PC-9 (cell line): ENCODE results near the gene METTL8. TPM values are rescaled to one million over a fixed set of nuclear protein-coding genes. Genes with fewer than 3 reads are reported as not detected.

Experiments
- BruUV-seq: library from RNA; stranded (reverse); fragments of 400-500 nt; replicated peaks from 2 replicates; lab custom pipeline; 2021; lab: Mats Ljungman, UMichigan
- CTCF ChIA-PET: fragments of 300-600 bp; sonication (Branson Sonifier 250); formaldehyde crosslinking; loops from one replicate; lab custom pipeline; 2022; ENCODE audit warnings: antibody characterized with exemption; lab: Charles Lee
- POLR2A ChIA-PET: fragments of 300-600 bp; sonication (Branson Sonifier 250); formaldehyde crosslinking; loops from one replicate; lab custom pipeline; 2022; ENCODE audit warnings: antibody characterized with exemption; ENCODE audit not compliant: unreplicated experiment; lab: Charles Lee
- DNase-seq, 2 experiments: peaks; one replicate each; pipeline versions ENCODE4 v3.0.0 to v3.0.0-alpha.2; 2015 to 2022; ENCODE audit warnings: mixed read lengths in 1 of 2
- H2AFZ ChIP-seq: fragments of 200-600 bp; sonication (generic); 2 replicates; pipeline ENCODE4 v1.8.1; 2017; ENCODE audit warnings: antibody characterized with exemption
- H3F3A ChIP-seq: fragments of 200-600 bp; sonication (generic); 2 replicates; pipeline ENCODE4 v1.8.1; 2017; ENCODE audit warnings: antibody characterized with exemption, mild to moderate bottlenecking, low read depth; ENCODE audit not compliant: insufficient read depth
- H3K27ac ChIP-seq: fragments of 200-600 bp; sonication (generic); 2 replicates; pipeline ENCODE4 v1.6.1; 2016; ENCODE audit warnings: mixed run types
- H3K27me3 ChIP-seq: fragments of 200-600 bp; sonication (generic); 2 replicates; pipeline ENCODE4 v1.6.1; 2016; ENCODE audit warnings: low read depth, mixed run types; ENCODE audit not compliant: insufficient read depth
- H3K36me3 ChIP-seq: fragments of 200-600 bp; sonication (generic); 2 replicates; pipeline ENCODE4 v1.6.1; 2016; ENCODE audit warnings: low read depth, mixed run types
- H3K4me1 ChIP-seq: fragments of 200-600 bp; sonication (generic); replicated peaks from 2 replicates; pipeline ENCODE4 v1.6.1; 2016; ENCODE audit warnings: mixed run types; ENCODE audit not compliant: insufficient read depth
- H3K4me2 ChIP-seq: fragments of 200-600 bp; sonication (generic); 2 replicates; pipeline ENCODE4 v1.6.1; 2017; ENCODE audit warnings: mixed run types
- H3K4me3 ChIP-seq: fragments of 200-600 bp; sonication (generic); 2 replicates; pipeline ENCODE4 v1.6.1; 2016; ENCODE audit warnings: mixed run types
- H3K79me2 ChIP-seq: fragments of 200-600 bp; sonication (generic); 2 replicates; pipeline ENCODE4 v1.6.1; 2017; ENCODE audit warnings: low read depth, mixed run types
- H3K9me2 ChIP-seq: fragments of 200-600 bp; sonication (generic); 2 replicates; pipeline ENCODE4 v1.8.1; 2017; ENCODE audit warnings: mild to moderate bottlenecking; ENCODE audit not compliant: insufficient read depth
- H3K9me3 ChIP-seq: fragments of 200-600 bp; sonication (generic); 2 replicates; pipeline ENCODE4 v1.8.1; 2016; ENCODE audit warnings: low read depth; ENCODE audit not compliant: insufficient read depth
- H4K20me1 ChIP-seq: fragments of 200-600 bp; sonication (generic); 2 replicates; pipeline ENCODE4 v1.8.1; 2017; ENCODE audit not compliant: insufficient read depth
- EZH2 ChIP-seq: fragments of 200-600 bp; sonication (generic); IDR thresholded peaks from 2 replicates; pipeline ENCODE4 v1.8.0; 2017; ENCODE audit warnings: antibody characterized with exemption, low read depth
- intact Hi-C: fragments of 100-400 bp; cut with micrococcal nuclease; formaldehyde crosslinking; loops from one replicate; pipeline ENCODE4 v1.10.0; 2022; ENCODE audit not compliant: unreplicated experiment
- total RNA-seq: library from RNA; stranded (reverse); gene quantifications from 2 replicates; pipeline ENCODE4 v1.2.3, GENCODE V29; 2021
- TF ChIP-seq, protein P1 (sequence below): fragments of 200-600 bp; sonication (generic); conservative IDR thresholded peaks from 2 replicates; pipeline ENCODE4 v1.6.1; 2017; ENCODE audit warnings: mixed run types, antibody characterized with exemption, mild to moderate bottlenecking, moderate library complexity

Gene METTL8
- total RNA-seq, 1 experiment from 2014 or later = 21.8 TPM

DNA sequence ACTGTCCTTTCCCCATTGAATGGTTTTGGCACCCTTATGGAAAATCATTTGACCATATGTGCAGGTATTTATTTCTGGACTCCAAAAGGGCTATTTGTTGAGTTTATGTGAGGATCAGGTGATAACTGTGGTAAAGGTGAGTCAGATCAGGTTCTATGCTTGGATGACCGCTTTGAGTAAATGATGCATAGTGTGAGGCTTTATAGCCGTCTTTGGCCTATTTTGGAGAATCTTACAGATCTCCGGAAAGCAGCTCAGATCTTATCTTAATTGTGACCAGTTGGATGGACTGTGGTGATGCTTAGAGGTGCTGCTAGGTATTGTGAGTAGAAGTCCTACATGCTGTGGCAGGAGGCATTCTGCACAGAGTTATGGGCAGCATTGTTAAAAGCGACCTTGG is 126.2 kb downstream of the METTL8 start:
- Histone ChIP-seq H3K36me3 (no peaks in the 10 kb centered on the region), H3K9me2 (no peaks in the 10 kb centered on the region), H3K4me3 (no peak overlapping the region), H3K9me3 (peaks cover 19% of the 10 kb centered on the region), H3K27ac (no peak overlapping the region), H3K27me3 (no peaks in the 10 kb centered on the region), H3K4me1 (no peaks in the 10 kb centered on the region), H4K20me1 (no peaks in the 10 kb centered on the region), H2AFZ (no peak overlapping the region), H3F3A (peaks cover 7% of the 10 kb centered on the region; the same call in 1 of the 2 replicates), H3K79me2 (no peaks in the 10 kb centered on the region), H3K4me2 (no peak overlapping the region)
- CTCF ChIA-PET = no interaction called here
- intact Hi-C loops = no loop called here
- no peak for TF ChIP-seq EZH2
- TF ChIP-seq, protein P1, sequence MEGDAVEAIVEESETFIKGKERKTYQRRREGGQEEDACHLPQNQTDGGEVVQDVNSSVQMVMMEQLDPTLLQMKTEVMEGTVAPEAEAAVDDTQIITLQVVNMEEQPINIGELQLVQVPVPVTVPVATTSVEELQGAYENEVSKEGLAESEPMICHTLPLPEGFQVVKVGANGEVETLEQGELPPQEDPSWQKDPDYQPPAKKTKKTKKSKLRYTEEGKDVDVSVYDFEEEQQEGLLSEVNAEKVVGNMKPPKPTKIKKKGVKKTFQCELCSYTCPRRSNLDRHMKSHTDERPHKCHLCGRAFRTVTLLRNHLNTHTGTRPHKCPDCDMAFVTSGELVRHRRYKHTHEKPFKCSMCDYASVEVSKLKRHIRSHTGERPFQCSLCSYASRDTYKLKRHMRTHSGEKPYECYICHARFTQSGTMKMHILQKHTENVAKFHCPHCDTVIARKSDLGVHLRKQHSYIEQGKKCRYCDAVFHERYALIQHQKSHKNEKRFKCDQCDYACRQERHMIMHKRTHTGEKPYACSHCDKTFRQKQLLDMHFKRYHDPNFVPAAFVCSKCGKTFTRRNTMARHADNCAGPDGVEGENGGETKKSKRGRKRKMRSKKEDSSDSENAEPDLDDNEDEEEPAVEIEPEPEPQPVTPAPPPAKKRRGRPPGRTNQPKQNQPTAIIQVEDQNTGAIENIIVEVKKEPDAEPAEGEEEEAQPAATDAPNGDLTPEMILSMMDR = no peak
- BruUV-seq = no TSS peak
- POLR2A ChIA-PET = no interaction called here
- DNase-seq = no peak

DNA sequence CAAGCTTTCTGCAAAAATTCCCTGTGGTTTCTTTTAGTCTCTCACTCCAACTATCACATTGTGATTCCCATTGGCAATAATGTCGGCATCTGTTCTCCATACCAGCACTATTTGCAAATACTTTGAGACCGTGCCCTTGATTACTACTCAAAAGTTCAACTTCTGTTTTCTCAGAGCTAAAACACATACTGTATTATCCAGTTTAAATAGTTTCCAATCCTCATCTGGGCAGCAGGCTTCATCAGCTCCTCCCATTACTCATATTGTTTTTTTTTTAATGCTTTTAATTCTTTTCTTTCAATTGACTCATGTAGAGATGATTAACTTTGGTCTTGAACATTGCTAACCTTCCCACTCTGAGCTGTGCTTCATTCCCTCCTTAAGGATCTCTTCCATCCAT is 135.8 kb downstream of the METTL8 start:
- TF ChIP-seq EZH2 = no peak
- TF ChIP-seq, protein P1 = no peak
- intact Hi-C loops = no loop called here
- Histone ChIP-seq H3K27me3 (no peaks in the 10 kb centered on the region), H3F3A (no peaks in the 10 kb centered on the region), H2AFZ (no peak overlapping the region), H3K4me1 (no peaks in the 10 kb centered on the region), H3K4me2 (no peak overlapping the region), H3K79me2 (no peaks in the 10 kb centered on the region), H3K9me3 (no peaks in the 10 kb centered on the region), H4K20me1 (no peaks in the 10 kb centered on the region), H3K9me2 (no peaks in the 10 kb centered on the region), H3K4me3 (no peak overlapping the region), H3K36me3 (no peaks in the 10 kb centered on the region), H3K27ac (no peak overlapping the region)
- ChIA-PET CTCF (no interaction called here), POLR2A (no interaction called here)
- no TSS peak for BruUV-seq
- DNase-seq = no peak

DNA sequence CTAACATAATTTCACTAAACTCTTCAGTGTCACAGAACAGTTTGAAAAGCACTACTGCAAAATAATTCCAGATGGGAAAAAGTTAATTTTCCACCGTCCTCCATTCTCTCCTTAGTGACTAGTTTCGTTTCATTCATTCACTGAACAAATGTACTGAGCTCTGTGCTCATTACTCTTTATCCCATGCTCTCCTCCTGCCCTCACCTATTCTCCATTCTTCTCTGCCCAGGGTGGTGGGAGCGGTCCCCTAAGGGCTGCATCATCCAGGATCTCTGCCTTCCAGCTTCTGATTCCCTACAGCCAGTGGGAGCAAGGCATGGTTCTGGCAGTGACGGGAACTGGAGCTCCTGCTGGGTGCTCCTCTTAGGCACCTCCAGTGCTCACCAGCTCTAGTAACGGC is 139.2 kb downstream of the METTL8 start:
- TF ChIP-seq, protein P1 = no peak
- TF ChIP-seq EZH2 = no peak
- ChIA-PET CTCF (no interaction called here), POLR2A (no interaction called here)
- Histone ChIP-seq H3K4me2 (no peak overlapping the region), H2AFZ (no peak overlapping the region), H3K9me2 (no peaks in the 10 kb centered on the region), H3K4me1 (no peaks in the 10 kb centered on the region), H3K4me3 (no peak overlapping the region), H3K9me3 (no peaks in the 10 kb centered on the region), H3F3A (no peaks in the 10 kb centered on the region), H3K79me2 (no peaks in the 10 kb centered on the region), H3K27ac (no peak overlapping the region), H4K20me1 (no peaks in the 10 kb centered on the region), H3K27me3 (no peaks in the 10 kb centered on the region), H3K36me3 (no peaks in the 10 kb centered on the region)
- intact Hi-C loops = no loop called here
- no TSS peak for BruUV-seq
- no peak for DNase-seq
